Hippocampal formation (tissue), 2 donors: ENCODE measurements around the gene HOXD8.

Source experiments
- DNase-seq, 2 donors: peaks; one replicate each; lab custom pipeline; 2025; lab: John Stamatoyannopoulos, UW

The HOXD8 gene

DNA sequence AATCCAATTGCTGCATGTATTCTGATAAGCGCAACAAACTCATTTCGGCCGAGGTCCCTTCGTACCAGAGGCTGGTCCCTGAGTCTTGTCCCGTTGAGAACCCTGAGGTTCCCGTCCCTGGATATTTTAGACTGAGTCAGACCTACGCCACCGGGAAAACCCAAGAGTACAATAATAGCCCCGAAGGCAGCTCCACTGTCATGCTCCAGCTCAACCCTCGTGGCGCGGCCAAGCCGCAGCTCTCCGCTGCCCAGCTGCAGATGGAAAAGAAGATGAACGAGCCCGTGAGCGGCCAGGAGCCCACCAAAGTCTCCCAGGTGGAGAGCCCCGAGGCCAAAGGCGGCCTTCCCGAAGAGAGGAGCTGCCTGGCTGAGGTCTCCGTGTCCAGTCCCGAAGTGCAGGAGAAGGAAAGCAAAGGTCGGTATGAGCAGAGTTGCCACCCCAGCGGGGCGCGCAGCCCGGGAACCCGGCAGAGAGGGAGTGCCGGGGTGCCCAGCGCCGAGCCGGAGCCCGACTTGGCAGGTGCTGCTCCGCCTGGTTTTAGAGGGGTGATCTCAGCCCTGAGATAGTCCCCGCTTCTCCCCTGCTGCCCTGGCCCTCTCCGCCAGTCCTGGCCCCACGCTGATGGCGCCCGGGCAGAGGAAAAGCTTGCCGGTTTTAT lies 12.2 kb upstream of the HOXD8 start:
- no peak for DNase-seq

GRCh38 chr2:176117823-176118371 lies 11.6 kb upstream of the HOXD8 start:
- DNase-seq, result no peak

- no peak for DNase-seq
Measured at GRCh38 chr2:176118601-176119339, 10.7 kb upstream of the HOXD8 start.

DNA sequence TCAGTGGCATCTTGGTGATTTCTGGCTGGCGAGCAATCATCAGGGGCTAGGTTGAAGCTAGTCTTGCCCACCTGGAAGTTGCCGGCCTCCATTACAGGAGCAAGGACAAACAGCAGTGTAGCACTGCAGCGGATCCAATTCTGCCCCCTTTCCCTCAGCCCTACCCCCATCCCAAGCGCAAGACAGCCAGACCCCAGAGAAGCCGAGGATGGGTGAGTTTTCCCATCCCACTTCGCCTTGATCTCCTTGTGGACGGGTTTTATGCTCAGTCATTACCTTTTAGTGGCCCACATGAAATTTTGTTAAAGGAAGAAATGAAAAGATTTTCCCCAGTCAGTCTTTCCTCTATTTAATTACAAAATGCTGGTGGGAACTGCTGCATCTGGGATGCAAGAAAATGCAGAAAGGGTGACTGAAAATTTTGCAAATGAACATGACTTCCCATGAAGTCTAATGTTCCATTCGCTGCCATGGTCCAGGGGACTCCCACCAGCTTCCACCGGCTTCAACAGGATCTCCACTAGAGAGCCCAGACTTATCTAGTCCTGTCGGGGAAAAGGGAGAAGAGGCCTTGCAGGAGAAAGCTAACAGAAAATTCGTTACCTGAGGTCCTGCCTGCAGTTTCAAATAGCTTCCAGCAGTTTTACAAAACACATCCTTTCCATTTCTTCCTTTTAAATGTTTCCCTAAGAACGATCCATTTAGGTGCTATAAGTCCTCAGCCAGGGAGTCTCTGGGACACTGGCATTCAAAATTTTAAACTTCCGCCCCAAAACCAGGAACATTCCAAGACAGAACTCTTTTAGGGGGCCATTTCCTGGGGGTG lies 8.9 kb upstream of the HOXD8 start:
- no peak for DNase-seq

GRCh38 chr2:176121190-176122051 lies 8.1 kb upstream of the HOXD8 start:
- no peak for DNase-seq

DNA sequence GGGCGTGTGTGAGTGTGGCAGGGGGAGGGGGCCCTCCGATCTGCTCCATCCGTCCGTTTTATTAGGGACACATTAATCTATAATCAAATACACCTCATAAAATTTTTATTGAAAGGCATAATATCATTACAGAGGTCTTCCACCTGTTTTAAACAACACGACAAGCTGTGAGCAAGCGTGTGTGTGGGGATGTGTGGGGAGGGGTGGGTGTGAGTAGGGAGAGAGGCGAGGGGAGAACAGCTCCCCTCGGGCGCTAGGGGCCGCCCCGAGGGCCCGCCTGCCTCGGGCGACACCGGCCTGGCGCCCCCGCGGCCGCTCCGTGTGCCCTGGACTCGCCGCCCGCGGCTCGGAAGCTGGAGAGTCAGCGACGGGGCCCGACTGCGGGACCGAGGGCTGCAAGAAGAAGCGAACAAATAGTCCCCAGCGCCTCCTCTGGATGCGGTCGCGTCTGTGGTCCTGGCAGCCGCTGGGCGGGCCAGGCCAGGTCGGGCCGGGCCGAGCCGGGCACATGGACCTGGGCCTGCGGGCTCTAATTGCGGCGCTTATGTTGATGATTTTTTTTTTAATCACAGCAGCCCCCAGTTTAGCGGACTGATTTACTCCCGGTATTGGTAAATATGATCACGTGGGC lies 7.3 kb upstream of the HOXD8 start:
- DNase-seq, result no peak

GRCh38 chr2:176122683-176123410 lies 6.7 kb upstream of the HOXD8 start, which contains the start of gene HOXD9:
HOXD9 (plus strand) TSS chr2:176122719; CDS start chr2:176122769, 50 bp downstream.
- no peak for DNase-seq

DNA sequence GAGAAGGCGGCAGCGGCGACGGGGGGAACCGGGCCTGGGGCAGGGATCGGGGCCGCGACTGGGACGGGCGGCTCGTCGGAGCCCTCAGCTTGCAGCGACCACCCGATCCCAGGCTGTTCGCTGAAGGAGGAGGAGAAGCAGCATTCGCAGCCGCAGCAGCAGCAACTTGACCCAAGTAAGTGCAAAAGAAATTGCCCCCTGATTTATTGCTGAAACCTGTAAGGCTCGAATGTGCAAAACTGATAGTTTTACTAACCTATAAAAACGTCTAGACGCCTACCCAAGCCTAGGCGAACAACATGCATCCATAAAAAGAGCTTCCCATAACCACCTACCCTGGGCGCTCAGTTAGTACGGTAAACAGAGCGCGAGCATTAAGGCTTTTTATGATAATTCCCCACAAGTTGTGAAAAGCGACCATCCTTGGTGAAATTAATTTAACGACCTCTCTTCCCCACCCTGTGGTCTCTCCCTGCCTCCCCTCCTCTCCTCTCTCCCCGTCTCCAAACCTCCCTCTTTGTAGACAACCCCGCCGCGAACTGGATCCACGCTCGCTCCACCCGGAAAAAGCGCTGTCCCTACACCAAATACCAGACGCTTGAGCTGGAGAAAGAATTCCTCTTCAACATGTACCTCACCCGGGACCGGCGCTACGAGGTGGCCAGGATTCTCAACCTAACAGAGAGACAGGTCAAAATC lies 5.9 kb upstream of the HOXD8 start:
- DNase-seq, result no peak

- DNase-seq, result no peak
Measured at GRCh38 chr2:176124110-176124946, 5.2 kb upstream of the HOXD8 start.

DNA sequence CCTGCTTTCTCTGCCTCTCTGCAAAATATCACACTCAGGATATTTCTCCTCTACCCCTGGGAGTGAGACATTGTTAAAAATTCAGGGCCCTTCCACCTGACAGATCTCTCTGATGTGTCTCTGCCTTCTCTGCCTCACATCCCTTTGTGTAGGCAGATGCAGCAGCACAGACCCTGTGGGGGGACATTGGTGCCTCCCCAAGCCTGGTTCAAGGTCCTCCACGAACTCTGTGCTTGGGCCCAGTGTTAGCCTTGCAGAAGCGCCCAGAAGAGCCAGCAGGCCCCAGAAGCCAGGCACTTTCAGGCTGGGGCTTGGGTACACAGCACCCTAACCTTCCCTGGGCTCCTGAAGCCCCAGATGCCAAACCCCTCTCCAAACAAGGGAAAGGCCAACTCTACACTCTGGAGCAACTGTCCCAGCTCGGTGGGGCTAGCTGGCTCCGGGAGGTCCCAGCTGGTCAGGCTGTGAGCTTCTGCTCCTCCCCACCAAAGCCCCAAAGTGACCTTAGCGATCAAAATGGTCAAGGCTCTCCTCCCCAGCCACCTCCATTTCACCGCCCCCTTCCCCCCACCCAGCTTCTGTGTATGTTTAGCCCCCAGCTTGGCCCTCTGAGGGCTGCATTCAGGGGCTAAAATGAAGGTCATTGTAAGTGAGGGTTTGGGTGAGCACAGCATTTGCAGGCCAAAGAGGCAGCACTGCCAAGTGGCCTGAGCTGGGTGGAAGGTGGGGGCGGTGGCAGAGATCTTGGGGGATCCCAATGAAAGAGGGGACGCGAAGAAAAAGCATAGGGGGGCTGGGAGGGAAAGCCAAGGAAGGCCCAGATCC lies 4.3 kb upstream of the HOXD8 start:
- DNase-seq, result no peak

- no peak for DNase-seq
Measured at GRCh38 chr2:176125772-176126054, 3.8 kb upstream of the HOXD8 start.

- peak; percentile 40 to 42 for DNase-seq
Measured at GRCh38 chr2:176126929-176127773, 2.4 kb upstream of the HOXD8 start.

GRCh38 chr2:176127774-176128072 lies 1.8 kb upstream of the HOXD8 start:
- DNase-seq, result no peak

DNA sequence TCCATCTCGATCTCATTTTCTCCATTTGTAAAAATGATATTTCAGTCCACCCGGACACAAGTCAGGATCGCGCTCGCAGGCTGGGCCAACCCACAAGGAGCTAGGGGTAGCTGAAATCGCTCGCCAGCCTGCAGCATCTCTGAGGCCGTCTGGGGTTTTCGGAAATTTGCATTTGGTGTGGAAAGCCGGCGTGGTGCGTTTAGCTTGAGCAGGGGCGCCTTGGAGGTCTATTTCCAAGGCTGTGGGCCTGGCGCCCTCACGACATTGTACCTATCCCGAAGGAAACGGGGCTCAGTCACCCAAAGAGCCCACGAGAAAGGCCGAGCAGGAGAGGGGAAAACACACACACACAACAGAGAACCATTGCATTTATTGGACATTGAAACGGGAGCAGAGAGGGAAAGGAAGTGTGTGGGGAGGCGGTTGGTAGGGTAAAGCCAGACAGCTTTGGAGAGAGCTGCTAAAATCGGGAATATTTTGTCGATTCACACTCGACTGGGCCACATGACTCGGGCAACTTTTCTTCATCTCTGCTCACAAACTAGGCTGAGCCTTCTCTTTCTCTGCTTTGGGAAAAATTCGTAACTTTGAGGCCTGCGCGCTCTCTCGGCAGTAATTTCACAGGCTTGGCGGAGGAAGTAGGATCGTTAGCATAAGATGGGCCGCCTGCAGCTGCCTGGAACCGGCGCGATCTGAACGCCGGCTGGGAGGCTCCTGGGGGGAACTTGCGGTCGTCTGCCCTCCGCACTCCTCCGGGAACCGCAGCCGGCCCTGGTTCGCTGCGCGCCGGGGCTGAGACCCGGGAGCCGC lies 1.1 kb upstream of the HOXD8 start:
- DNase-seq, result no peak

DNA sequence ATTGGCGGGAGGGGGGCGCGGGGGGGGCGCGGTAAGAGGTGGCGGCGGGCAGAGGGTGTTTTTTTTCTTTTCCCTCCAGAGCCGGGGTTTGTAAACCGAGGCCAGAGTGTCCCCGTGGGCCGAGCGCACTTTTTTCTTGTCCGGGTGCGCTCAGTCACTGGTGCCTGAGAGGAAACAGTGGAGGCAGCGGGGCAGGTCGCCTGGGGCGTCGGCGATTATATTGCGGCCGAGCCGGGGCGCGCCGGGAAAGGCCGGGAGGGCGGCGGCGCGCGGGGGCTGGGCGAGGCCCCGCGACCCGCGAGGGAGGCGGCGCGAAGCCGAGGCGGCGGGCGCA lies 275 bp downstream of the HOXD8 start:
- DNase-seq, result no peak

DNA sequence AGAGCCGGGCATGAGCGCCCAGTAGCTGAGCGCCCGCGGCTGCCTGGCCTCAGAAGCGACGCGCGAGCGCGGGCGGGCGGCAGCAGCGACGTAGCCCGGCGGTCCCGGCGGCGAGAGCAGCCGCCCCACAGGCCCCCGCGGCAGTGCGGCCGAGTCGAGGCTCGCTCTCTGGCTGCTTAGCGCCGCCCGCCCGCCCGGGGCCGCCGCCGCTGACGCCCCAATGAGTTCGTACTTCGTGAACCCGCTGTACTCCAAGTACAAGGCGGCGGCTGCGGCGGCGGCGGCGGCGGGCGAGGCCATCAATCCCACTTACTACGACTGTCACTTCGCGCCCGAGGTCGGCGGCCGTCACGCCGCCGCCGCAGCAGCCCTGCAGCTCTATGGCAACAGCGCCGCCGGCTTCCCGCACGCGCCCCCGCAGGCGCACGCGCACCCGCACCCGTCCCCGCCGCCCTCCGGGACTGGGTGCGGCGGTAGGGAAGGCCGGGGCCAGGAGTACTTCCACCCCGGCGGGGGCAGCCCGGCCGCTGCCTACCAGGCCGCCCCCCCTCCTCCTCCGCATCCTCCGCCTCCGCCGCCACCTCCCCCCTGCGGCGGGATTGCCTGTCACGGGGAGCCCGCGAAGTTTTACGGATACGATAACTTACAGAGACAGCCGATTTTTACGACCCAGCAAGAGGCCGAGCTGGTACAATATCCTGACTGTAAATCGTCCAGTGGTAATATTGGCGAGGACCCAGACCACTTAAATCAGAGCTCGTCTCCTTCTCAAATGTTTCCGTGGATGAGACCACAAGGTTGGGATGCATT lies 847 bp downstream of the HOXD8 start:
- DNase-seq, result no peak
